Measurements from ENCODE around the gene TMED1. TPM values are rescaled to one million over a fixed set of nuclear protein-coding genes. Genes with fewer than 3 reads are reported as not detected.

Gene TMED1
- total and polyA plus RNA-seq, 2 of the 8 experiments (the other 6 are each of a cell fraction or from before 2014, with no cell fraction given): 26.9 to 31.9 TPM

DNA sequence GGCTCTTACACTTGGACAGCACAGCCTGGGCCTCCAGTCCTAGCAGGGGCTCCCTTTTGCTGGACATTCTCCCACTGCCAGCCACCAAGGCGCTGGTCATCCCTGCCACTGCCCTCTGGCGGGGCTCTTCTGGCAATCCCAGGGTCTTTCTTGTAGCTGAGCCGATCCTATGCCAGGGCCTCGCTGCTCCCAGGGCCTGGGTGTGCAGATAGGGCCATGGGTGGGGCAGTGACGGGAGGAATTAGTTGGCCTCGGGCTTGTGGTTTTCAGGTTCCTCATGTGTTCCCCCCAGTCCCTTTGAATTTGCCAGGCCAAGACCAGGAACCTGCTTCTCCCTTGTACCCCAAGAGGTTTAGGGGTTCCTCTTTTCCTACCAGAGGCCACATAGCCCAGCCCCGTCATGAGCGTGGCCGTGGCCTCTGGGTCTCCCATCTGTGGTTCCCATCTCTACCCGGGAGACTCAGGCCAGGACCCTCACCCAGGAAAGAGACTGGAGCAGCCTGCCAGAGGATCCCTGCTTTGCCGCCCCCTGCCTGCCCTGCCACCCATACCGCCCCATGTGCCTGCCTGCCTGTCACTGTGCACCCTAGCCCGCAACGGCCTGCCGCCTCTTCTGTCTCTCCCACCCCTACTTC, 26.2 kb downstream of the TMED1 start (continued):
- TF ChIP-seq, protein P1, sequence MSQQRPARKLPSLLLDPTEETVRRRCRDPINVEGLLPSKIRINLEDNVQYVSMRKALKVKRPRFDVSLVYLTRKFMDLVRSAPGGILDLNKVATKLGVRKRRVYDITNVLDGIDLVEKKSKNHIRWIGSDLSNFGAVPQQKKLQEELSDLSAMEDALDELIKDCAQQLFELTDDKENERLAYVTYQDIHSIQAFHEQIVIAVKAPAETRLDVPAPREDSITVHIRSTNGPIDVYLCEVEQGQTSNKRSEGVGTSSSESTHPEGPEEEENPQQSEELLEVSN (IDR thresholded peaks at IDR 0.05): no peak
- TF ChIP-seq, protein P2, sequence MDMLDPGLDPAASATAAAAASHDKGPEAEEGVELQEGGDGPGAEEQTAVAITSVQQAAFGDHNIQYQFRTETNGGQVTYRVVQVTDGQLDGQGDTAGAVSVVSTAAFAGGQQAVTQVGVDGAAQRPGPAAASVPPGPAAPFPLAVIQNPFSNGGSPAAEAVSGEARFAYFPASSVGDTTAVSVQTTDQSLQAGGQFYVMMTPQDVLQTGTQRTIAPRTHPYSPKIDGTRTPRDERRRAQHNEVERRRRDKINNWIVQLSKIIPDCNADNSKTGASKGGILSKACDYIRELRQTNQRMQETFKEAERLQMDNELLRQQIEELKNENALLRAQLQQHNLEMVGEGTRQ (IDR thresholded peaks at IDR 0.05; ENCODE audit: low read length): no peak
- TF ChIP-seq POU5F1 (IDR thresholded peaks at IDR 0.05; ENCODE audit: low read depth, low read length): no peak
- TF ChIP-seq, protein P3, sequence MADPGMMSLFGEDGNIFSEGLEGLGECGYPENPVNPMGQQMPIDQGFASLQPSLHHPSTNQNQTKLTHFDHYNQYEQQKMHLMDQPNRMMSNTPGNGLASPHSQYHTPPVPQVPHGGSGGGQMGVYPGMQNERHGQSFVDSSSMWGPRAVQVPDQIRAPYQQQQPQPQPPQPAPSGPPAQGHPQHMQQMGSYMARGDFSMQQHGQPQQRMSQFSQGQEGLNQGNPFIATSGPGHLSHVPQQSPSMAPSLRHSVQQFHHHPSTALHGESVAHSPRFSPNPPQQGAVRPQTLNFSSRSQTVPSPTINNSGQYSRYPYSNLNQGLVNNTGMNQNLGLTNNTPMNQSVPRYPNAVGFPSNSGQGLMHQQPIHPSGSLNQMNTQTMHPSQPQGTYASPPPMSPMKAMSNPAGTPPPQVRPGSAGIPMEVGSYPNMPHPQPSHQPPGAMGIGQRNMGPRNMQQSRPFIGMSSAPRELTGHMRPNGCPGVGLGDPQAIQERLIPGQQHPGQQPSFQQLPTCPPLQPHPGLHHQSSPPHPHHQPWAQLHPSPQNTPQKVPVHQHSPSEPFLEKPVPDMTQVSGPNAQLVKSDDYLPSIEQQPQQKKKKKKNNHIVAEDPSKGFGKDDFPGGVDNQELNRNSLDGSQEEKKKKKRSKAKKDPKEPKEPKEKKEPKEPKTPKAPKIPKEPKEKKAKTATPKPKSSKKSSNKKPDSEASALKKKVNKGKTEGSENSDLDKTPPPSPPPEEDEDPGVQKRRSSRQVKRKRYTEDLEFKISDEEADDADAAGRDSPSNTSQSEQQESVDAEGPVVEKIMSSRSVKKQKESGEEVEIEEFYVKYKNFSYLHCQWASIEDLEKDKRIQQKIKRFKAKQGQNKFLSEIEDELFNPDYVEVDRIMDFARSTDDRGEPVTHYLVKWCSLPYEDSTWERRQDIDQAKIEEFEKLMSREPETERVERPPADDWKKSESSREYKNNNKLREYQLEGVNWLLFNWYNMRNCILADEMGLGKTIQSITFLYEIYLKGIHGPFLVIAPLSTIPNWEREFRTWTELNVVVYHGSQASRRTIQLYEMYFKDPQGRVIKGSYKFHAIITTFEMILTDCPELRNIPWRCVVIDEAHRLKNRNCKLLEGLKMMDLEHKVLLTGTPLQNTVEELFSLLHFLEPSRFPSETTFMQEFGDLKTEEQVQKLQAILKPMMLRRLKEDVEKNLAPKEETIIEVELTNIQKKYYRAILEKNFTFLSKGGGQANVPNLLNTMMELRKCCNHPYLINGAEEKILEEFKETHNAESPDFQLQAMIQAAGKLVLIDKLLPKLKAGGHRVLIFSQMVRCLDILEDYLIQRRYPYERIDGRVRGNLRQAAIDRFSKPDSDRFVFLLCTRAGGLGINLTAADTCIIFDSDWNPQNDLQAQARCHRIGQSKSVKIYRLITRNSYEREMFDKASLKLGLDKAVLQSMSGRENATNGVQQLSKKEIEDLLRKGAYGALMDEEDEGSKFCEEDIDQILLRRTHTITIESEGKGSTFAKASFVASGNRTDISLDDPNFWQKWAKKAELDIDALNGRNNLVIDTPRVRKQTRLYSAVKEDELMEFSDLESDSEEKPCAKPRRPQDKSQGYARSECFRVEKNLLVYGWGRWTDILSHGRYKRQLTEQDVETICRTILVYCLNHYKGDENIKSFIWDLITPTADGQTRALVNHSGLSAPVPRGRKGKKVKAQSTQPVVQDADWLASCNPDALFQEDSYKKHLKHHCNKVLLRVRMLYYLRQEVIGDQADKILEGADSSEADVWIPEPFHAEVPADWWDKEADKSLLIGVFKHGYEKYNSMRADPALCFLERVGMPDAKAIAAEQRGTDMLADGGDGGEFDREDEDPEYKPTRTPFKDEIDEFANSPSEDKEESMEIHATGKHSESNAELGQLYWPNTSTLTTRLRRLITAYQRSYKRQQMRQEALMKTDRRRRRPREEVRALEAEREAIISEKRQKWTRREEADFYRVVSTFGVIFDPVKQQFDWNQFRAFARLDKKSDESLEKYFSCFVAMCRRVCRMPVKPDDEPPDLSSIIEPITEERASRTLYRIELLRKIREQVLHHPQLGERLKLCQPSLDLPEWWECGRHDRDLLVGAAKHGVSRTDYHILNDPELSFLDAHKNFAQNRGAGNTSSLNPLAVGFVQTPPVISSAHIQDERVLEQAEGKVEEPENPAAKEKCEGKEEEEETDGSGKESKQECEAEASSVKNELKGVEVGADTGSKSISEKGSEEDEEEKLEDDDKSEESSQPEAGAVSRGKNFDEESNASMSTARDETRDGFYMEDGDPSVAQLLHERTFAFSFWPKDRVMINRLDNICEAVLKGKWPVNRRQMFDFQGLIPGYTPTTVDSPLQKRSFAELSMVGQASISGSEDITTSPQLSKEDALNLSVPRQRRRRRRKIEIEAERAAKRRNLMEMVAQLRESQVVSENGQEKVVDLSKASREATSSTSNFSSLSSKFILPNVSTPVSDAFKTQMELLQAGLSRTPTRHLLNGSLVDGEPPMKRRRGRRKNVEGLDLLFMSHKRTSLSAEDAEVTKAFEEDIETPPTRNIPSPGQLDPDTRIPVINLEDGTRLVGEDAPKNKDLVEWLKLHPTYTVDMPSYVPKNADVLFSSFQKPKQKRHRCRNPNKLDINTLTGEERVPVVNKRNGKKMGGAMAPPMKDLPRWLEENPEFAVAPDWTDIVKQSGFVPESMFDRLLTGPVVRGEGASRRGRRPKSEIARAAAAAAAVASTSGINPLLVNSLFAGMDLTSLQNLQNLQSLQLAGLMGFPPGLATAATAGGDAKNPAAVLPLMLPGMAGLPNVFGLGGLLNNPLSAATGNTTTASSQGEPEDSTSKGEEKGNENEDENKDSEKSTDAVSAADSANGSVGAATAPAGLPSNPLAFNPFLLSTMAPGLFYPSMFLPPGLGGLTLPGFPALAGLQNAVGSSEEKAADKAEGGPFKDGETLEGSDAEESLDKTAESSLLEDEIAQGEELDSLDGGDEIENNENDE (IDR thresholded peaks at IDR 0.05; ENCODE audit: insufficient replicate concordance, low read length): no peak
